K562 (cell line): ENCODE measurements around the gene ADCY5. TPM values are rescaled to one million over a fixed set of nuclear protein-coding genes. Genes with fewer than 3 reads are reported as not detected.

Experiments
- ATAC-seq: fragments of 200-7000 bp; cut with Tn5 transposase; 3 replicates; pipeline ENCODE4 v1.9.1; 2020; ENCODE audit warnings: moderate library complexity
- BruUV-seq: library from RNA; stranded (reverse); fragments of 400-500 nt; replicated peaks from 2 replicates; lab custom pipeline; 2021; lab: Mats Ljungman, UMichigan
- CTCF ChIA-PET: fragments of 300-600 bp; formaldehyde crosslinking; extraction: SDS; loops from one replicate; lab custom pipeline; 2021; ENCODE audit warnings: low intra/inter-chr PET ratio; lab: Yijun Ruan, JAX
- POLR2A ChIA-PET: fragments of 300-600, 350-650 bp; sonication (Branson Sonifier 250); formaldehyde crosslinking; extraction: SDS; loops from one replicate; lab custom pipeline; 2021; ENCODE audit warnings: antibody characterized with exemption, inconsistent platforms; lab: Yijun Ruan, JAX
- DNase-seq, 4 experiments: peaks; one replicate each; pipeline versions ENCODE4 v3.0.0 to v3.0.0-alpha.2; 2011 to 2018; ENCODE audit warnings: low spot score in 3 of 4, mixed read lengths in 3 of 4; ENCODE audit errors: extremely low read depth in 1 of 4
- FAIRE-seq: peaks from 2 replicates; lab custom pipeline; 2011; peaks lifted over from hg19 to GRCh38; lab: Jason Lieb, UNC
- H2AFZ ChIP-seq: 2 replicates; pipeline ENCODE4 v1.6.0; 2011; ENCODE audit warnings: low read depth, low read length, control low read depth, inconsistent platforms
- H3K27ac ChIP-seq: fragments of 200-600 bp; 3 replicates; pipeline ENCODE4 v1.8.0; 2011; ENCODE audit warnings: low read depth, mild to moderate bottlenecking, control low read depth, inconsistent platforms, low read length, moderate library complexity, mixed read lengths; ENCODE audit errors: extremely low read depth
- H3K27me3 ChIP-seq, 2 experiments: fragments of 300-600 bp in 1 of 2; 2 replicates in 1 of 2; 3 replicates in 1 of 2; pipeline versions ENCODE4 v1.6.0 to v1.8.0; 2011; ENCODE audit warnings: inconsistent platforms in 2 of 2, low read length in 2 of 2, mild to moderate bottlenecking in 1 of 2, mixed read lengths in 1 of 2, moderate library complexity in 1 of 2; ENCODE audit not compliant: control insufficient read depth in 2 of 2, insufficient read depth in 2 of 2
- H3K36me3 ChIP-seq: fragments of 300-600 bp; 3 replicates; pipeline ENCODE4 v1.8.0; 2011; ENCODE audit warnings: mild to moderate bottlenecking, low read length, inconsistent platforms; ENCODE audit not compliant: control insufficient read depth, insufficient read depth
- H3K4me1 ChIP-seq, 2 experiments: fragments of 200-600 bp in 1 of 2; replicated peaks in 1 of 2; 2 replicates in 1 of 2; 3 replicates in 1 of 2; pipeline versions ENCODE4 v1.5.1 to v1.8.0; 2011; ENCODE audit warnings: inconsistent platforms in 2 of 2, low read length in 2 of 2, mild to moderate bottlenecking in 1 of 2, mixed read lengths in 1 of 2, moderate library complexity in 1 of 2; ENCODE audit not compliant: control insufficient read depth in 2 of 2, insufficient read depth in 2 of 2
- H3K4me2 ChIP-seq: 2 replicates; pipeline ENCODE4 v1.6.1; 2011; ENCODE audit warnings: low read length, control low read depth, inconsistent platforms, mixed read lengths; ENCODE audit not compliant: insufficient read depth
- H3K4me3 ChIP-seq: fragments of 200-600 bp; sonication (generic), shearing (Covaris generic); 2 replicates; pipeline ENCODE4 v1.5.1; 2016; ENCODE audit warnings: control low read depth, inconsistent platforms
- H3K79me2 ChIP-seq: fragments of 200-600 bp; 3 replicates; pipeline ENCODE4 v1.8.0; 2011; ENCODE audit warnings: low read length, inconsistent platforms; ENCODE audit not compliant: control insufficient read depth, insufficient read depth
- H3K9ac ChIP-seq, 2 experiments: 2 replicates each; pipeline versions ENCODE4 v1.6.0 to v1.6.1; 2011; ENCODE audit warnings: low read depth in 2 of 2, low read length in 2 of 2, control low read depth in 1 of 2, inconsistent platforms in 1 of 2, mild to moderate bottlenecking in 1 of 2, mixed read lengths in 1 of 2; ENCODE audit not compliant: insufficient read depth in 1 of 2
- H3K9me1 ChIP-seq: one replicate; pipeline ENCODE4 v1.6.0; 2011; ENCODE audit warnings: inconsistent platforms, mild to moderate bottlenecking, low read length, moderate library complexity; ENCODE audit not compliant: control insufficient read depth, insufficient read depth
- H3K9me3 ChIP-seq: replicated peaks from 2 replicates; pipeline ENCODE4 v1.5.1; 2011; ENCODE audit warnings: low read depth, low read length, inconsistent platforms; ENCODE audit not compliant: control insufficient read depth, insufficient read depth
- H4K20me1 ChIP-seq: replicated peaks from 2 replicates; pipeline ENCODE4 v1.6.1; 2011; ENCODE audit warnings: low read length, inconsistent platforms, mixed read lengths; ENCODE audit not compliant: control insufficient read depth, insufficient read depth
- ZBTB40 ChIP-seq, 2 experiments: fragments of 450-650 bp in 1 of 2; sonication (generic) in 1 of 2; formaldehyde crosslinking in 1 of 2; IDR thresholded peaks; 2 replicates each; pipeline versions ENCODE4 v1.7.1 to v1.9.0; 2016 to 2022; ENCODE audit warnings: inconsistent platforms in 1 of 2, mild to moderate bottlenecking in 1 of 2, missing genetic modification reagents in 1 of 2
- ZNF695 ChIP-seq: fragments of 450-650 bp; formaldehyde crosslinking; IDR thresholded peaks from 2 replicates; pipeline ENCODE4 v1.4.0; 2020; ENCODE audit warnings: mild to moderate bottlenecking, moderate library complexity
- WGBS: fragments of 100-300 bp; shearing (Covaris generic); methylation state at CpG from one replicate; pipeline ENCODE4 v1.1.6; 2016; ENCODE audit warnings: low coverage, mixed read lengths; ENCODE audit not compliant: insufficient coverage; ENCODE audit errors: missing lambda C conversion rate; 5-methylcytosine and 5-hydroxymethylcytosine counted together
- in situ Hi-C: fragments of 300-500 bp; cut with MboI; formaldehyde crosslinking; loops from 4 replicates; pipeline ENCODE4 v1.15.0; 2018; ENCODE audit warnings: inconsistent platforms, mixed read lengths
- intact Hi-C: fragments of 100-400 bp; cut with micrococcal nuclease; formaldehyde crosslinking; loops from 2 replicates; pipeline ENCODE4 v1.14.2; 2022
- polyA plus RNA-seq, 8 experiments: library from polyadenylated mRNA; depleted of rRNA in 4 of 8; stranded (reverse) in 5 of 8; unstranded in 3 of 8; fragments of >200 nt; fragmentation: Nextera tagmentation in 2 of 8; fragmentation: Illumina TruSeq in 1 of 8; extraction: Ambion mirVana in 2 of 8; extraction: Trizol in 1 of 8; gene quantifications; 2 replicates each; pipeline versions ENCODE4 v1.2.1 to v1.2.3, GENCODE V29; 2011 to 2014; ENCODE audit warnings: inconsistent platforms in 1 of 8, missing spikeins in 1 of 8
- total RNA-seq, 7 experiments: library from RNA; depleted of rRNA in 6 of 7; stranded (reverse); fragments of >200 nt in 6 of 7; fragmentation: Illumina TruSeq in 2 of 7; extraction: Trizol in 2 of 7; gene quantifications; 2 replicates each; pipeline versions ENCODE4 v1.2.1 to v1.2.3, GENCODE V29; 2011 to 2021; ENCODE audit warnings: low replicate concordance in 1 of 7

The ADCY5 gene
- total and polyA plus RNA-seq, 9 of the 15 experiments (the other 6 are each of a cell fraction or from before 2014, with no cell fraction given), result under 0.01 TPM; not detected in 8

- Histone ChIP-seq H3K27me3 (no peaks in the 10 kb centered on the region), H3K9me1 (no peaks in the 10 kb centered on the region), H4K20me1 (no peaks in the 10 kb centered on the region), H3K9ac (no peak overlapping the region), H3K4me1 (no peaks in the 10 kb centered on the region), H3K36me3 (peaks cover 2% of the 10 kb centered on the region; the same call in 1 of the 3 replicates), H2AFZ (no peak overlapping the region), H3K9me3 (no peaks in the 10 kb centered on the region), H3K27ac (no peak overlapping the region), H3K4me3 (no peak overlapping the region), H3K79me2 (no peaks in the 10 kb centered on the region), H3K4me2 (no peak overlapping the region)
- intact Hi-C loops, result no loop called here
- no peak for DNase-seq
- in situ Hi-C loops, result no loop called here
- no TSS peak for BruUV-seq
- no peak for FAIRE-seq
- no peak for ATAC-seq
- WGBS, result 83% methylated on average over 3 of the region's 3 CpGs
- CTCF ChIA-PET, result interaction anchor here (0.6 kb wide), 1 partner anchor 1232 kb away, joined by 3 read pairs; no protein-coding TSS in a partner anchor
- peak; percentile 77 for TF ChIP-seq ZBTB40 (IDR thresholded peaks at IDR 0.05)
- no peak for TF ChIP-seq ZBTB40 (CRISPR knock-in tag; IDR thresholded peaks at IDR 0.05)
- no peak for TF ChIP-seq ZNF695 (CRISPR knock-in tag)
- POLR2A ChIA-PET, result no interaction called here
Measured at GRCh38 chr3:123236902-123237301, 212.0 kb downstream of the ADCY5 start.

Other genes starting within 250 kb of the ADCY5 start
- gene SEC22A, start 247.1 kb downstream of the ADCY5 start, total RNA-seq (2014; rRNA removed), result 9.5 and 13.3 TPM in 2 replicates
- gene SEC22A, start 247.1 kb downstream of the ADCY5 start, total RNA-seq (2014; rRNA removed; fragmentation: Illumina TruSeq; extraction: Trizol), result 20.5 and 24.9 TPM in 2 replicates
- 18.5 and 19.5 TPM in 2 replicates for gene SEC22A, start 247.1 kb downstream of the ADCY5 start, total RNA-seq (2015; rRNA removed; fragmentation: Illumina TruSeq; extraction: Trizol)
- 7.9 and 13.5 TPM in 2 replicates for gene SEC22A, start 247.1 kb downstream of the ADCY5 start, total RNA-seq (2021)
- gene SEC22A, start 247.1 kb downstream of the ADCY5 start, polyA plus RNA-seq (2011; rRNA removed), result 26.6 and 32.3 TPM in 2 replicates
- gene SEC22A, start 247.1 kb downstream of the ADCY5 start, polyA plus RNA-seq (2014; fragmentation: Illumina TruSeq; extraction: Trizol), result 20.0 and 24.1 TPM in 2 replicates
- gene SEC22A, start 247.1 kb downstream of the ADCY5 start, polyA plus RNA-seq (2014; fragmentation: Nextera tagmentation; extraction: Ambion mirVana), result 10 to 100 TPM; 35.7 to 44.5 TPM
- gene SEC22A, start 247.1 kb downstream of the ADCY5 start, polyA plus RNA-seq (2014; rRNA removed), result 13.5 and 18.6 TPM in 2 replicates
- 1.3 and 2.8 TPM in 2 replicates for gene HACD2, start 136.0 kb upstream of the ADCY5 start, total RNA-seq (2014; rRNA removed)
- 4.0 and 4.6 TPM in 2 replicates for gene HACD2, start 136.0 kb upstream of the ADCY5 start, total RNA-seq (2014; rRNA removed; fragmentation: Illumina TruSeq; extraction: Trizol)
- gene HACD2, start 136.0 kb upstream of the ADCY5 start, total RNA-seq (2015; rRNA removed; fragmentation: Illumina TruSeq; extraction: Trizol), result 3.0 and 4.2 TPM in 2 replicates
- gene HACD2, start 136.0 kb upstream of the ADCY5 start, total RNA-seq (2021), result 3.7 and 4.9 TPM in 2 replicates
- gene HACD2, start 136.0 kb upstream of the ADCY5 start, polyA plus RNA-seq (2011; rRNA removed), result 10.5 TPM in 2 replicates
- gene HACD2, start 136.0 kb upstream of the ADCY5 start, polyA plus RNA-seq (2014; fragmentation: Illumina TruSeq; extraction: Trizol), result 4.7 TPM in 2 replicates
- gene HACD2, start 136.0 kb upstream of the ADCY5 start, polyA plus RNA-seq (2014; fragmentation: Nextera tagmentation; extraction: Ambion mirVana), result 1 to 10 TPM; 1.3 to 1.6 TPM
- gene HACD2, start 136.0 kb upstream of the ADCY5 start, polyA plus RNA-seq (2014; rRNA removed), result 3.8 and 5.5 TPM in 2 replicates